Measurements from ENCODE around the gene CRYGB.
"Not testable (repeated sequence)": the region's sequence is repeated elsewhere in the genome, so short reads cannot be mapped to it uniquely, and the experiment has no call there.

Gene CRYGB

GRCh38 chr2:208148803-208149202 is 2.8 kb upstream of the CRYGB start:
- DNase-seq = no peak

GRCh38 chr2:208147759-208148158 is 1.8 kb upstream of the CRYGB start:
- DNase-seq = no peak

- no peak for DNase-seq
These were observed 1.1 kb upstream of the CRYGB start for GRCh38 chr2:208147008-208147407.

GRCh38 chr2:208142925-208143799 is 2.8 kb downstream of the CRYGB start:
- DNase-seq = no peak

- DNase-seq = no peak
These were observed 3.6 kb downstream of the CRYGB start for GRCh38 chr2:208142240-208142924.

GRCh38 chr2:208139447-208139846 is 6.5 kb downstream of the CRYGB start:
- no peak for DNase-seq

GRCh38 chr2:208138334-208138733 is 7.6 kb downstream of the CRYGB start:
- not testable (repeated sequence) for DNase-seq

GRCh38 chr2:208136716-208137094 is 9.3 kb downstream of the CRYGB start:
- no peak for DNase-seq

GRCh38 chr2:208135794-208136715 is 9.9 kb downstream of the CRYGB start:
- no peak for DNase-seq

GRCh38 chr2:208134928-208135586 is 10.9 kb downstream of the CRYGB start:
- peak; percentile 35 to 64 for DNase-seq

GRCh38 chr2:208130712-208131110 is 15.2 kb downstream of the CRYGB start:
- no peak for DNase-seq

- DNase-seq = no peak
These were observed 15.9 kb downstream of the CRYGB start, which contains the start of gene CRYGC for GRCh38 chr2:208129744-208130711. CRYGC (minus strand) TSS chr2:208129828; CDS start chr2:208129792, 36 bp downstream.

GRCh38 chr2:208128136-208128535 is 17.8 kb downstream of the CRYGB start:
- no peak for DNase-seq

- no peak for DNase-seq
These were observed 18.9 kb downstream of the CRYGB start for GRCh38 chr2:208127090-208127489.

GRCh38 chr2:208125251-208125650 is 20.7 kb downstream of the CRYGB start:
- DNase-seq = no peak

- not testable (repeated sequence) for DNase-seq
These were observed 21.8 kb downstream of the CRYGB start, which contains the start of gene CRYGD for GRCh38 chr2:208124013-208124715. CRYGD (minus strand) TSS chr2:208124524; CDS start chr2:208124473, 51 bp downstream.

- no peak for DNase-seq
These were observed 23.7 kb downstream of the CRYGB start for GRCh38 chr2:208122248-208122647.

- no peak for DNase-seq
These were observed 27.0 kb downstream of the CRYGB start for GRCh38 chr2:208118918-208119317.

- not testable (repeated sequence) for DNase-seq
These were observed 28.6 kb downstream of the CRYGB start for GRCh38 chr2:208117390-208117789.

GRCh38 chr2:208112969-208113368 is 33.0 kb downstream of the CRYGB start:
- DNase-seq = no peak

All from AML-193 (cell line).